ENCODE results near the gene ZNF3.

ZNF3 gene

GRCh38 chr7:100048680-100049079 is 32.8 kb downstream of the ZNF3 start:
- TF ChIP-seq ZNF274 (IDR thresholded peaks at IDR 0.05; ENCODE audit: low read depth, low read length) = no peak
- no peak for TF ChIP-seq SUZ12 (IDR thresholded peaks at IDR 0.05; ENCODE audit: extremely low read depth, insufficient read depth, insufficient read length)
- TF ChIP-seq YY1 (IDR thresholded peaks at IDR 0.05; ENCODE audit: insufficient read depth, insufficient read length) = no peak
- Histone ChIP-seq H3K4me3 (ENCODE audit: insufficient read length, low read depth) (no peak overlapping the region), H3K9me3 (ENCODE audit: insufficient read depth, low read length) (no peaks in the 10 kb centered on the region), H3K4me1 (ENCODE audit: insufficient read depth, insufficient read length) (peaks cover 2% of the 10 kb centered on the region), H3K9ac (ENCODE audit: insufficient read length, low read depth) (no peak overlapping the region), H3K27me3 (ENCODE audit: insufficient read depth, insufficient read length) (no peaks in the 10 kb centered on the region), H3K36me3 (ENCODE audit: insufficient read depth, insufficient read length, low read length) (peaks cover 12% of the 10 kb centered on the region)
- no peak for DNase-seq (ENCODE audit: low read depth, low spot score)

GRCh38 chr7:100044718-100045117 is 36.8 kb downstream of the ZNF3 start:
- peaks cover 2% of the 10 kb centered on the region for H3K4me1 ChIP-seq (ENCODE audit: insufficient read depth, insufficient read length)
- no peak overlapping the region for H3K9ac ChIP-seq (ENCODE audit: insufficient read length, low read depth)
- H3K27me3 ChIP-seq (ENCODE audit: insufficient read depth, insufficient read length) = no peaks in the 10 kb centered on the region
- H3K4me3 ChIP-seq (ENCODE audit: insufficient read length, low read depth) = no peak overlapping the region
- TF ChIP-seq YY1 (IDR thresholded peaks at IDR 0.05; ENCODE audit: insufficient read depth, insufficient read length) = no peak
- TF ChIP-seq SUZ12 (IDR thresholded peaks at IDR 0.05; ENCODE audit: extremely low read depth, insufficient read depth, insufficient read length) = no peak
- TF ChIP-seq ZNF274 (IDR thresholded peaks at IDR 0.05; ENCODE audit: low read depth, low read length) = no peak
- no peaks in the 10 kb centered on the region for H3K9me3 ChIP-seq (ENCODE audit: insufficient read depth, low read length)
- H3K36me3 ChIP-seq (ENCODE audit: insufficient read depth, insufficient read length, low read length) = no peaks in the 10 kb centered on the region
- DNase-seq (ENCODE audit: low read depth, low spot score) = no peak

DNA sequence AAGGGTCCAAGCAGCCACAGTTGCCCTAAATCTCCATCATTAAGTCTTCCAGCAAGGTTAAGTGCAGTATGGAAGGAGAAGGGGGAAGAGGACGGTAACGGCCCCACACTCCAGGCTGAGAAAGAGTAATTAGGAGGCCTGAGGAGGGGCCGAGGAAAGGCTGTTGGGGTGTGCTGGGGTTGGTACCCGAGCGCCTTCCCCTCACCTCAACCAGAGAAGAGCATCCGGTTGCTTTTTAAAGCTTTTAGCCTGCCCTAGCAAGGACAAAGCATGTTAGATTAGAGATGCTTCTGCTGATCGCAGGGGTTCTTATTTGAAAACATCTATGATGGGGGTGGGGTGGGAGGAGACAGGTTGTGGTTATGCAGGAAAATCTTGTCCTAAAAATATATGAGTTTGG is 40.9 kb downstream of the ZNF3 start:
- DNase-seq (ENCODE audit: low read depth, low spot score) = no peak
- Histone ChIP-seq H3K4me3 (ENCODE audit: insufficient read length, low read depth) (no peak overlapping the region), H3K9ac (ENCODE audit: insufficient read length, low read depth) (no peak overlapping the region), H3K27me3 (ENCODE audit: insufficient read depth, insufficient read length) (no peaks in the 10 kb centered on the region), H3K36me3 (ENCODE audit: insufficient read depth, insufficient read length, low read length) (peaks cover 22% of the 10 kb centered on the region), H3K4me1 (ENCODE audit: insufficient read depth, insufficient read length) (no peaks in the 10 kb centered on the region), H3K9me3 (ENCODE audit: insufficient read depth, low read length) (no peaks in the 10 kb centered on the region)
- no peak for TF ChIP-seq YY1 (IDR thresholded peaks at IDR 0.05; ENCODE audit: insufficient read depth, insufficient read length)
- TF ChIP-seq SUZ12 (IDR thresholded peaks at IDR 0.05; ENCODE audit: extremely low read depth, insufficient read depth, insufficient read length) = no peak
- no peak for TF ChIP-seq ZNF274 (IDR thresholded peaks at IDR 0.05; ENCODE audit: low read depth, low read length)

DNA sequence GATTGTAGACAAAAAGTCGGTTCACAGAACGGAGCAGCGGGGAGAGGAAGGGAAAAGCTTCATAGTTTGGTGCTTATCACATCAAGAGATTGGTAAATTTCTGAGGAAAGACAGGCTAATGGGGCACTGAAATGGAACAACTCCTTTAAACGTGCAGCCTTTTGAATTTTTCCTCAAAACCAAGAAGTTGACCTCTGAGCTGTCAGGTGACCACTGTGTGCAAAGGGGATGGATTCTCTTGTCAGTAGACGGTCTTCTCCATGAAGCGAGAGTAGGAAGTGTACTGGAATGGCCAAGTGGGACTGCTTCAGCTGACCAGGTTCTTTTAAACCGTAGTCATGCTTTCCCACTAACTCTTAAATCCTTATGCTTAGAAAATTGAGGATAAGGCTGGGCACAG is 43.2 kb downstream of the ZNF3 start:
- no peak for DNase-seq (ENCODE audit: low read depth, low spot score)
- TF ChIP-seq ZNF274 (IDR thresholded peaks at IDR 0.05; ENCODE audit: low read depth, low read length) = no peak
- peaks cover 45% of the 10 kb centered on the region for H3K36me3 ChIP-seq (ENCODE audit: insufficient read depth, insufficient read length, low read length)

DNA sequence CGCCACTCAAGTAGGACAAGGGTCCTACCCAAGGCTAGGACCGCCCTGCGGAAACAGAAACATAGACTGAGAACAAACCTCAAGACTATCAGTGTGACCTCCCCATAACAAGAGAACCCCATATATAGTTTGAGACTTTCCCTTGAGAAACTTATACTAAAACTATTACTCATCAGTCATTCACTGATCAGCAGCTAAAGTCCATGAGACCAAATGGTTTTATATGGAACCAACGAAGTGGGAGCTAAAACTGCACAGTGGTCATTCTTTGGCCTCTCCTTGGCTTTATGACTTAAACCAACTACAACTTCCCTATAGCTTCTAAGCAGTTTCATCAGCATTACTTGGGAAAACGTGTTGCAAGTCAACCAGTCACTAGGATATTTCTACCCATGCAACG is 45.6 kb downstream of the ZNF3 start:
- no peaks in the 10 kb centered on the region for H3K4me1 ChIP-seq (ENCODE audit: insufficient read depth, insufficient read length)
- H3K36me3 ChIP-seq (ENCODE audit: insufficient read depth, insufficient read length, low read length) = peaks cover 64% of the 10 kb centered on the region
- TF ChIP-seq SUZ12 (IDR thresholded peaks at IDR 0.05; ENCODE audit: extremely low read depth, insufficient read depth, insufficient read length) (no peak), YY1 (IDR thresholded peaks at IDR 0.05; ENCODE audit: insufficient read depth, insufficient read length) (no peak)
- H3K9me3 ChIP-seq (ENCODE audit: insufficient read depth, low read length) = no peaks in the 10 kb centered on the region
- DNase-seq (ENCODE audit: low read depth, low spot score) = no peak
- no peak overlapping the region for H3K9ac ChIP-seq (ENCODE audit: insufficient read length, low read depth)
- no peaks in the 10 kb centered on the region for H3K27me3 ChIP-seq (ENCODE audit: insufficient read depth, insufficient read length)
- no peak overlapping the region for H3K4me3 ChIP-seq (ENCODE audit: insufficient read length, low read depth)

More for the DNA sequence above, 43.2 kb downstream of the ZNF3 start:
- no peak overlapping the region for H3K9ac ChIP-seq (ENCODE audit: insufficient read length, low read depth)
- H3K27me3 ChIP-seq (ENCODE audit: insufficient read depth, insufficient read length) = no peaks in the 10 kb centered on the region
- no peaks in the 10 kb centered on the region for H3K9me3 ChIP-seq (ENCODE audit: insufficient read depth, low read length)
- H3K4me3 ChIP-seq (ENCODE audit: insufficient read length, low read depth) = no peak overlapping the region
- H3K4me1 ChIP-seq (ENCODE audit: insufficient read depth, insufficient read length) = no peaks in the 10 kb centered on the region

DNA sequence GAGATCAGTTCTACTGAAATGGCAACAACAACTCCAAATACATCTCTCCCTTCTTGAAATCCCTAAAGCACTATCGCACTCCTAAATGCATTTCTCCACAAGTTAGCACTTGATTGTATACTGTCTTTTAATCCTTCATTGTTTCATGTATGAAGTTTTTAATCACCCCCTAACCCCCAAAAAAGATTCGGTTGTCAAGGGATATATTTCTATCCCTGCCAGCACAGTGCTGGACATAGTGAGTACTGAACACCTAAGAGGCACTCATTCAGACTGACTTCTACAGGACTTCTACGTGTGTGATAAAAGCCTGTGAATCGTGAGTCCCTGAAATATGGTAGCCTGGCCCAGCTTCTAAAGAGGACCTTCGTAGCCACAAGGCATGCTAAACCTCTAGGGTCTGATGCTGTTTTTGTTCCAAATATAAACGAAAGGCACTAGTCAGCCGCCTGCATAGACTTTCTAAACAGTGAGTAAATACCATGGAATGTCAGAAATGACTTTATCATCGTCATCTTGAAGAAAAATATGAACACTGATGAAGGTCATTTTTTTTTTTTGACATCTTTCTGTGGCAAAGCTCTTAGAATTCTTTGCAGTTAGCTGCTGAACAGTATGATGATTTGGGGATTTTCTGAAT is 46.5 kb downstream of the ZNF3 start:
- no peak for TF ChIP-seq SUZ12 (IDR thresholded peaks at IDR 0.05; ENCODE audit: extremely low read depth, insufficient read depth, insufficient read length)
- no peak for TF ChIP-seq ZNF274 (IDR thresholded peaks at IDR 0.05; ENCODE audit: low read depth, low read length)
- no peak for TF ChIP-seq YY1 (IDR thresholded peaks at IDR 0.05; ENCODE audit: insufficient read depth, insufficient read length)
- no peak overlapping the region for H3K4me3 ChIP-seq (ENCODE audit: insufficient read length, low read depth)
- peaks cover 72% of the 10 kb centered on the region for H3K36me3 ChIP-seq (ENCODE audit: insufficient read depth, insufficient read length, low read length)
- DNase-seq (ENCODE audit: low read depth, low spot score) = no peak
- no peaks in the 10 kb centered on the region for H3K27me3 ChIP-seq (ENCODE audit: insufficient read depth, insufficient read length)
- H3K9ac ChIP-seq (ENCODE audit: insufficient read length, low read depth) = no peak overlapping the region
- no peaks in the 10 kb centered on the region for H3K9me3 ChIP-seq (ENCODE audit: insufficient read depth, low read length)
- no peaks in the 10 kb centered on the region for H3K4me1 ChIP-seq (ENCODE audit: insufficient read depth, insufficient read length)

DNA sequence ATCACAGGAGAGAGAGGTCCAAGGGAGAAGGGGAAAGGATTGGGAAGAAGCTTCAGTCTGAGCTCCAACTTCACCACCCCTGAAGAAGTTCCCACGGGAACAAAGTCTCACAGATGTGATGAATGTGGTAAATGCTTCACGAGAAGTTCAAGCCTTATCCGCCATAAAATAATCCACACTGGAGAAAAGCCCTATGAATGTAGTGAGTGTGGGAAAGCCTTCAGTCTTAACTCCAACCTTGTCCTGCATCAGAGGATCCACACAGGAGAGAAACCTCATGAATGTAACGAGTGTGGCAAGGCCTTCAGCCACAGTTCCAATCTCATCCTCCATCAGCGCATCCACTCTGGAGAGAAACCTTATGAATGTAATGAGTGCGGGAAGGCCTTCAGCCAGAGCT is 48.0 kb downstream of the ZNF3 start:
- no peak overlapping the region for H3K9ac ChIP-seq (ENCODE audit: insufficient read length, low read depth)
- H3K4me3 ChIP-seq (ENCODE audit: insufficient read length, low read depth) = no peak overlapping the region
- no peaks in the 10 kb centered on the region for H3K4me1 ChIP-seq (ENCODE audit: insufficient read depth, insufficient read length)
- no peak for TF ChIP-seq YY1 (IDR thresholded peaks at IDR 0.05; ENCODE audit: insufficient read depth, insufficient read length)
- no peak for TF ChIP-seq SUZ12 (IDR thresholded peaks at IDR 0.05; ENCODE audit: extremely low read depth, insufficient read depth, insufficient read length)
- no peak for TF ChIP-seq ZNF274 (IDR thresholded peaks at IDR 0.05; ENCODE audit: low read depth, low read length)
- DNase-seq (ENCODE audit: low read depth, low spot score) = no peak
- no peaks in the 10 kb centered on the region for H3K27me3 ChIP-seq (ENCODE audit: insufficient read depth, insufficient read length)
- no peaks in the 10 kb centered on the region for H3K9me3 ChIP-seq (ENCODE audit: insufficient read depth, low read length)
- peaks cover 82% of the 10 kb centered on the region for H3K36me3 ChIP-seq (ENCODE audit: insufficient read depth, insufficient read length, low read length)

Data from NT2/D1 (cell line).